CD4-positive, alpha-beta memory T cell (primary cell): Measurements from ENCODE around the gene ADRA2B. TPM values are rescaled to one million over a fixed set of nuclear protein-coding genes. Genes with fewer than 3 reads are reported as not detected.
A peak's percentile ranks its signal among the peaks of the same experiment; 100 is the strongest.

Source experiments
- CTCF ChIA-PET: fragments of 350-600 bp; sonication (Branson Sonifier 250); formaldehyde crosslinking; loops from one replicate; lab custom pipeline; 2021; ENCODE audit warnings: inconsistent platforms; ENCODE audit not compliant: partially characterized antibody; lab: Charles Lee
- POLR2A ChIA-PET: fragments of 350-600 bp; sonication (Branson Sonifier 250); formaldehyde crosslinking; loops from one replicate; lab custom pipeline; 2021; ENCODE audit not compliant: partially characterized antibody; lab: Charles Lee
- DNase-seq, 5 donors: peaks; one replicate each; pipeline versions ENCODE4 v3.0.0 to v3.0.0-alpha.2; 2020 to 2022; ENCODE audit warnings: mixed read lengths in 1 of 5
- H3K27ac ChIP-seq: one replicate; pipeline ENCODE4 v1.7.0; 2013; ENCODE audit warnings: low read depth, low read length
- H3K27me3 ChIP-seq: 2 replicates; pipeline ENCODE4 v1.7.0; 2013; ENCODE audit warnings: mild to moderate bottlenecking, low read length, moderate library complexity; ENCODE audit not compliant: insufficient read depth
- H3K36me3 ChIP-seq: 2 replicates; pipeline ENCODE4 v1.7.0; 2013; ENCODE audit warnings: mild to moderate bottlenecking, low read length, moderate library complexity; ENCODE audit not compliant: insufficient read depth
- H3K4me1 ChIP-seq: 2 replicates; pipeline ENCODE4 v1.7.0; 2013; ENCODE audit warnings: mild to moderate bottlenecking, low read length, moderate library complexity; ENCODE audit not compliant: insufficient read depth
- H3K4me3 ChIP-seq, 2 donors: one replicate each; pipeline ENCODE4 v1.7.0; 2013; ENCODE audit warnings: low read length in 2 of 2, mild to moderate bottlenecking in 1 of 2
- H3K9me3 ChIP-seq, 2 donors: one replicate each; pipeline ENCODE4 v1.7.0; 2013; ENCODE audit warnings: low read length in 2 of 2, control low read depth in 1 of 2; ENCODE audit not compliant: control insufficient read depth in 1 of 2
- H3K27ac Mint-ChIP-seq, 7 donors: one replicate each; pipeline ENCODE4 v1.8.0; 2020 to 2021; ENCODE audit warnings: mixed read lengths in 7 of 7, mild to moderate bottlenecking in 6 of 7, inconsistent platforms in 3 of 7, moderate library complexity in 3 of 7
- H3K27me3 Mint-ChIP-seq, 2 donors: one replicate each; pipeline ENCODE4 v1.8.0; 2020 to 2021; ENCODE audit warnings: mixed read lengths in 2 of 2
- H3K36me3 Mint-ChIP-seq, 2 donors: one replicate each; pipeline ENCODE4 v1.8.0; 2020 to 2021; ENCODE audit warnings: mixed read lengths in 2 of 2, inconsistent platforms in 1 of 2, mild to moderate bottlenecking in 1 of 2
- H3K4me1 Mint-ChIP-seq, 4 donors: one replicate each; pipeline ENCODE4 v1.8.0; 2020 to 2021; ENCODE audit warnings: mixed read lengths in 4 of 4, mild to moderate bottlenecking in 1 of 4
- H3K4me3 Mint-ChIP-seq, 8 donors: one replicate each; pipeline ENCODE4 v1.8.0; 2020 to 2021; ENCODE audit warnings: mixed read lengths in 8 of 8, mild to moderate bottlenecking in 7 of 8, moderate library complexity in 6 of 8, inconsistent platforms in 3 of 8
- H3K9me3 Mint-ChIP-seq, 8 donors: one replicate each; pipeline ENCODE4 v1.8.0; 2020 to 2021; ENCODE audit warnings: mixed read lengths in 8 of 8, mild to moderate bottlenecking in 5 of 8, inconsistent platforms in 3 of 8, moderate library complexity in 1 of 8
- intact Hi-C: fragments of 100-400 bp; cut with micrococcal nuclease; formaldehyde crosslinking; loops from one replicate; pipeline ENCODE4 v1.15.1; 2023
- polyA plus RNA-seq, 2 donors: library from polyadenylated mRNA; unstranded; fragments of 300-500 nt; fragmentation: Illumina TruSeq; gene quantifications; one replicate each; pipeline ENCODE4 v1.2.3, GENCODE V29; 2021
- total RNA-seq, 2 experiments: library from RNA; stranded (reverse); gene quantifications; one replicate each; pipeline ENCODE4 v1.2.3, GENCODE V29; 2021

ADRA2B gene
- total and polyA plus RNA-seq, 4 experiments from 2014 or later: not detected

- H3K4me3 Mint-ChIP-seq: no peak overlapping the region
- intact Hi-C loops: no loop called here
- Histone ChIP-seq H3K27me3 (no peaks in the 10 kb centered on the region), H3K27ac (no peak overlapping the region), H3K36me3 (no peaks in the 10 kb centered on the region), H3K4me1 (no peaks in the 10 kb centered on the region), H3K4me3 (no peak overlapping the region), H3K9me3 (peaks cover 0 to 12% of the 10 kb centered on the region in 2 donors)
- no peaks in the 10 kb centered on the region for H3K4me1 Mint-ChIP-seq
- DNase-seq: peak in 1 of 5 donors; percentile 19
- ChIA-PET CTCF (no interaction called here), POLR2A (no interaction called here)
- peaks cover 0 to 19% (median 12%) of the 10 kb centered on the region in 8 donors for H3K9me3 Mint-ChIP-seq
- no peak overlapping the region for H3K27ac Mint-ChIP-seq
- peaks cover 3 to 4% of the 10 kb centered on the region in 2 donors for H3K36me3 Mint-ChIP-seq
- peaks cover 2 to 3% of the 10 kb centered on the region in 2 donors for H3K27me3 Mint-ChIP-seq
Observed at GRCh38 chr2:96105994-96106715, 10.2 kb downstream of the ADRA2B start.

- H3K36me3 ChIP-seq: no peaks in the 10 kb centered on the region
- H3K4me1 ChIP-seq: no peaks in the 10 kb centered on the region
- CTCF ChIA-PET: no interaction called here
- H3K4me1 Mint-ChIP-seq: no peaks in the 10 kb centered on the region
- no peak overlapping the region for H3K4me3 ChIP-seq
- no peak overlapping the region for H3K4me3 Mint-ChIP-seq
- peaks cover 2 to 3% of the 10 kb centered on the region in 2 donors for H3K27me3 Mint-ChIP-seq
- no peaks in the 10 kb centered on the region for H3K27me3 ChIP-seq
- POLR2A ChIA-PET: no interaction called here
- intact Hi-C loops: no loop called here
- peaks cover 3 to 4% of the 10 kb centered on the region in 2 donors for H3K36me3 Mint-ChIP-seq
- no peak overlapping the region for H3K27ac Mint-ChIP-seq
- peaks cover 0 to 19% (median 12%) of the 10 kb centered on the region in 8 donors for H3K9me3 Mint-ChIP-seq
- peaks cover 0 to 12% of the 10 kb centered on the region in 2 donors for H3K9me3 ChIP-seq
- peak in 1 of 5 donors; percentile 10 for DNase-seq
- no peak overlapping the region for H3K27ac ChIP-seq
Observed at GRCh38 chr2:96105152-96105915, 11.0 kb downstream of the ADRA2B start.

GRCh38 chr2:96104487-96104861 is 11.9 kb downstream of the ADRA2B start:
- H3K27ac ChIP-seq: no peak overlapping the region
- POLR2A ChIA-PET: no interaction called here
- intact Hi-C loops: no loop called here

GRCh38 chr2:96103761-96104486 is 12.4 kb downstream of the ADRA2B start:
- POLR2A ChIA-PET: no interaction called here
- peaks cover 0 to 12% of the 10 kb centered on the region in 2 donors for H3K9me3 ChIP-seq
- H3K4me1 ChIP-seq: no peaks in the 10 kb centered on the region
- H3K4me3 ChIP-seq: no peak overlapping the region
- H3K27me3 ChIP-seq: no peaks in the 10 kb centered on the region
- no peak for DNase-seq
- CTCF ChIA-PET: no interaction called here
- Mint-ChIP-seq H3K27ac (no peak overlapping the region), H3K9me3 (peaks cover 0 to 19% (median 12%) of the 10 kb centered on the region in 8 donors), H3K36me3 (peaks cover 3 to 4% of the 10 kb centered on the region in 2 donors), H3K4me1 (no peaks in the 10 kb centered on the region), H3K4me3 (no peak overlapping the region), H3K27me3 (peaks cover 1 to 2% of the 10 kb centered on the region in 2 donors)
- H3K36me3 ChIP-seq: no peaks in the 10 kb centered on the region
- intact Hi-C loops: no loop called here
- no peak overlapping the region for H3K27ac ChIP-seq

More at GRCh38 chr2:96104487-96104861, 11.9 kb downstream of the ADRA2B start:
- Histone ChIP-seq H3K4me3 (no peak overlapping the region), H3K9me3 (peaks cover 0 to 12% of the 10 kb centered on the region in 2 donors), H3K27me3 (no peaks in the 10 kb centered on the region), H3K4me1 (no peaks in the 10 kb centered on the region), H3K36me3 (no peaks in the 10 kb centered on the region)
- peaks cover 0 to 19% (median 12%) of the 10 kb centered on the region in 8 donors for H3K9me3 Mint-ChIP-seq
- CTCF ChIA-PET: no interaction called here
- H3K27ac Mint-ChIP-seq: no peak overlapping the region
- peak in 1 of 5 donors; percentile 36 for DNase-seq
- H3K27me3 Mint-ChIP-seq: peaks cover 2 to 3% of the 10 kb centered on the region in 2 donors
- no peaks in the 10 kb centered on the region for H3K4me1 Mint-ChIP-seq
- peaks cover 3 to 4% of the 10 kb centered on the region in 2 donors for H3K36me3 Mint-ChIP-seq
- no peak overlapping the region for H3K4me3 Mint-ChIP-seq

- Mint-ChIP-seq H3K4me3 (no peak overlapping the region), H3K36me3 (peaks cover 3 to 4% of the 10 kb centered on the region in 2 donors), H3K27me3 (peaks cover 1 to 2% of the 10 kb centered on the region in 2 donors), H3K4me1 (no peaks in the 10 kb centered on the region), H3K9me3 (peaks cover 0 to 19% (median 12%) of the 10 kb centered on the region in 8 donors), H3K27ac (no peak overlapping the region)
- peak in 1 of 5 donors; percentile 3 for DNase-seq
- no peak overlapping the region for H3K4me3 ChIP-seq
- ChIA-PET CTCF (no interaction called here), POLR2A (no interaction called here)
- H3K36me3 ChIP-seq: no peaks in the 10 kb centered on the region
- intact Hi-C loops: no loop called here
- no peaks in the 10 kb centered on the region for H3K27me3 ChIP-seq
- H3K4me1 ChIP-seq: no peaks in the 10 kb centered on the region
- H3K27ac ChIP-seq: no peak overlapping the region
- H3K9me3 ChIP-seq: peaks cover 0 to 12% of the 10 kb centered on the region in 2 donors
Observed at GRCh38 chr2:96103187-96103601, 13.2 kb downstream of the ADRA2B start.

GRCh38 chr2:96102596-96103186 is 13.7 kb downstream of the ADRA2B start:
- CTCF ChIA-PET: no interaction called here
- peaks cover 0 to under 1% of the 10 kb centered on the region in 2 donors for H3K27me3 Mint-ChIP-seq
- POLR2A ChIA-PET: no interaction called here
- Histone ChIP-seq H3K27me3 (no peaks in the 10 kb centered on the region), H3K9me3 (peaks cover 0 to 12% of the 10 kb centered on the region in 2 donors), H3K27ac (no peak overlapping the region), H3K4me1 (no peaks in the 10 kb centered on the region), H3K4me3 (no peak overlapping the region), H3K36me3 (no peaks in the 10 kb centered on the region)
- no peak overlapping the region for H3K27ac Mint-ChIP-seq
- intact Hi-C loops: no loop called here
- H3K36me3 Mint-ChIP-seq: peaks cover 3 to 4% of the 10 kb centered on the region in 2 donors
- H3K4me1 Mint-ChIP-seq: no peaks in the 10 kb centered on the region
- peaks cover 0 to 19% (median 12%) of the 10 kb centered on the region in 8 donors for H3K9me3 Mint-ChIP-seq
- peak in 1 of 5 donors; percentile 10 for DNase-seq
- H3K4me3 Mint-ChIP-seq: no peak overlapping the region
